BJ (cell line): ENCODE data around the gene MYOZ1. TPM values are rescaled to one million over a fixed set of nuclear protein-coding genes. Genes with fewer than 3 reads are reported as not detected.
"Not testable (repeated sequence)": the region's sequence is repeated elsewhere in the genome, so short reads cannot be mapped to it uniquely, and the experiment has no call there.

Source experiments
- CTCF ChIA-PET: fragments of 350-600 bp; formaldehyde crosslinking; extraction: SDS; loops from one replicate; lab custom pipeline; 2021; ENCODE audit warnings: antibody characterized with exemption, inconsistent platforms; lab: Yijun Ruan, JAX
- POLR2A ChIA-PET: fragments of 300-600 bp; sonication (Branson Sonifier 250); formaldehyde crosslinking; extraction: SDS; loops from one replicate; lab custom pipeline; 2021; ENCODE audit warnings: antibody characterized with exemption; lab: Charles Lee
- DNase-seq: peaks from one replicate; pipeline ENCODE4 v3.0.0-alpha.2; 2011; ENCODE audit warnings: low read depth
- H3K27me3 ChIP-seq: 2 replicates; pipeline ENCODE4 v1.6.0; 2011; ENCODE audit warnings: low read length; ENCODE audit not compliant: control insufficient read depth, insufficient read depth
- H3K36me3 ChIP-seq: 2 replicates; pipeline ENCODE4 v1.5.1; 2011; ENCODE audit warnings: low read length; ENCODE audit not compliant: control insufficient read depth, insufficient read depth
- H3K4me3 ChIP-seq: 2 replicates; pipeline ENCODE4 v1.5.1; 2011; ENCODE audit warnings: low read depth, mild to moderate bottlenecking, control low read depth, low read length
- CTCF ChIP-seq: IDR thresholded peaks from 2 replicates; pipeline ENCODE4 v1.5.1; 2011; ENCODE audit warnings: low read depth, mild to moderate bottlenecking, control low read depth, inconsistent platforms, low read length, moderate library complexity; ENCODE audit not compliant: insufficient read depth
- polyA plus RNA-seq: library from polyadenylated mRNA; depleted of rRNA; stranded (reverse); fragments of >200 nt; gene quantifications from 2 replicates; pipeline ENCODE4 v1.2.3, GENCODE V29; 2011

Gene MYOZ1
- polyA plus RNA-seq, 1 experiment = 9.6 TPM

GRCh38 chr10:73627300-73627699, 14.0 kb downstream of the MYOZ1 start:
- ChIA-PET POLR2A (no interaction called here), CTCF (interaction anchor here (0.6 kb wide), 1 partner anchor 126 kb away, joined by 3 read pairs; no protein-coding TSS in a partner anchor)
- no peaks in the 10 kb centered on the region for H3K36me3 ChIP-seq
- no peak for DNase-seq
- no peaks in the 10 kb centered on the region for H3K27me3 ChIP-seq
- H3K4me3 ChIP-seq = no peak overlapping the region
- no peak for TF ChIP-seq CTCF

DNA sequence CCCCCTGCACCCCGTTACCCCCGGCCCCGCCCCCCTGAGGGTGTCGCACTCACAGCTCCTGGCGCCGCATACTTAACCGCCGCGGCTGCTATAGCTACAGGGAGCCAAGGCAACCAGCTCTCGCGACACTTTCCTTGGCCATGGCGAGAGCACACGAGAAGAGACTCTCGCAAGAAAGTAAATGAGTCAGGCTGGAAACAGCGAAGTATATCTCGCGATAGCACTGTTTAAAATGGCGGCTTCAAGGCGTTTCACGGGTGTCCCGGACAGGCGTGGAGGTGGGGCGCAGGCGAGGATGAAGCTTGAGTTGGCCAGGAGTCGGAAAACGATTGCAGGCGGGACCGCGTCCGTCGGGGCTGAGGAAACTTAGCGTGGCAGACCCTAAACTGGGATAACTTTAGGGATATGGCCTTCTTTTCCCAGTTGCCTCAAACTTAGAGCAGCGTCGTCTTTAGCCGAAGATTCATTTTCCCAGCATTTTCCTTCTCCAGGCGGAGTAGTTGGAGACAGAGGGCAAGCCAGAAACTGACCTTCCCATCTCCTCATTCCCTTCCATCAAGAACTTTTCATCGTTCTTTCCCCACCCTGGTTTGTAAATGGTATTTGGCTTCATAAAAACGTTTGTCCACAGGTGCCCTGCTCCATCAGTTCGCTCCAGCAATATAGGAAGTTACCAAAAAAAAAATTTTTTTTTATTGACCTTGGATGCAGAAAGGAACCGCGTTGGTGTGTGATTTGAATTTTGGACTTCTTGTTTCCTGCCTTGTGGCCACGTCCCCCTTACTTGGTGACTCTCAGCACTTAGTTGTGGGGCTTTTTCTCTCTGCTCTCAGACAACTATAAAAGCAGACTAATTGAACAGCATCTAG, 15.2 kb downstream of the MYOZ1 start:
- Histone ChIP-seq H3K27me3 (no peaks in the 10 kb centered on the region), H3K4me3 (peak overlapping the region; percentile 94), H3K36me3 (no peaks in the 10 kb centered on the region)
- CTCF ChIA-PET = no interaction called here
- TF ChIP-seq CTCF = no peak
- peak; percentile 93 for DNase-seq
- POLR2A ChIA-PET = no interaction called here

GRCh38 chr10:73625004-73625883, 16.0 kb downstream of the MYOZ1 start:
- H3K36me3 ChIP-seq = no peaks in the 10 kb centered on the region
- ChIA-PET POLR2A (no interaction called here), CTCF (interaction anchor here (1.8 kb wide), 1 partner anchor 63 kb away, joined by 5 read pairs; no protein-coding TSS in a partner anchor)
- H3K27me3 ChIP-seq = no peaks in the 10 kb centered on the region
- TF ChIP-seq CTCF = no peak
- no peak for DNase-seq
- peak overlapping the region; percentile 94 for H3K4me3 ChIP-seq

DNA sequence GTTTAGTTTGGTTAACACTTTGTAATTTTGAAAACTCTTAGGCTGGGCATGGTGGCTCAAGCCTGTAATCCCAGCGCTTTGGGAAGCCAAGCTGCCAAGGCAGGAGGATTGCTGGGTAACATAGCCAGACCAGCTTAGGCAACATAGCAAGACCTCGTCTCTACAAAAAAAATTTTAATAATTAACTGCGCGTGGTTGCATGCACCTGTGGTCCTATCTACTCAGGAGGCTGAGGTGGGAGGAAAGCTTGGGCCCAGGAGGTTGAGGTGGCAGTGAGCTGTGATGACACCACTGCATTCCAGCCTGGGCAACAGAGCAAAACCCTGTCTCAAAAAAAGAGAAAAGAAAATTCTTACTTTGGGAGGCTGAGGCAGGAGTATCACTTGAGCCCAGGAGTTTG, 18.2 kb downstream of the MYOZ1 start:
- no peak overlapping the region for H3K4me3 ChIP-seq
- H3K27me3 ChIP-seq = no peaks in the 10 kb centered on the region
- no peaks in the 10 kb centered on the region for H3K36me3 ChIP-seq
- CTCF ChIA-PET = interaction anchor here (1.2 to 1.8 kb wide), 2 partner anchors 90 to 93 kb away, joined by 5 read pairs; no protein-coding TSS in a partner anchor
- no peak for DNase-seq
- TF ChIP-seq CTCF = no peak
- POLR2A ChIA-PET = no interaction called here

DNA sequence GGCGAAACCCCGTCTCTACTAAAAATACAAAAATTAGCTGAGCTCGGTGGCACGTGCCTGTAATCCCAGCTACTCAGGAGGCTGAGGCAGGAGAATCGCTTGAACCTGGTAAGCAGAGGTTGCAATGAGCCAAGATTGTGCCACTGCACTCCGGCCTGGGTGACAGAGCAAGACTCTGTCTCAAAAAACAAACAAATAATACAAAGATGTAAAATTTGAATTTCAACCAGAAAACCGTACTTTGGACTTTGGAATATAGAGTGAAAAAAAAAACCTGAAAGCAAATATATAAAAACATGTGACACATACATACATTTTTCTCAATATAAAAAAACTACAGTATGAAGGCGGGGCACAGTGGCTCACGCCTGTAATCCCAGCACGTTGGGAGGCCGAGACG, 20.3 kb downstream of the MYOZ1 start:
- CTCF ChIA-PET = interaction anchor here (0.9 to 1.4 kb wide), 2 partner anchors 23 to 24 kb away, joined by 3 to 4 read pairs; no protein-coding TSS in a partner anchor
- H3K27me3 ChIP-seq, H3K36me3 ChIP-seq, POLR2A ChIA-PET, H3K4me3 ChIP-seq, DNase-seq: not testable (repeated sequence)

GRCh38 chr10:73617143-73617542, 24.1 kb downstream of the MYOZ1 start:
- POLR2A ChIA-PET, DNase-seq, H3K27me3 ChIP-seq, H3K4me3 ChIP-seq, CTCF ChIA-PET, H3K36me3 ChIP-seq: not testable (repeated sequence)
